ENCODE measurements around the gene PCP2. TPM values are rescaled to one million over a fixed set of nuclear protein-coding genes. Genes with fewer than 3 reads are reported as not detected.

The PCP2 gene
- total RNA-seq, 1 donor from 2014 or later, result not detected

GRCh38 chr19:7629347-7630054 lies 4.0 kb downstream of the PCP2 start, which contains the start of the genes PET100 and XAB2:
Gene PET100 (plus strand): TSS chr19:7629793. CDS start chr19:7629834, 41 bp downstream.
Gene XAB2 (minus strand): TSS chr19:7629545. CDS start chr19:7629527, 18 bp downstream.
- Histone ChIP-seq H3K9ac (ENCODE audit: low read depth in 1 of 3, low read length in 3 of 3) (peak within 1 kb of the TSS; percentile 96 to 99 (median 96)), H3K4me1 (ENCODE audit: control insufficient read depth in 3 of 3, insufficient read depth in 3 of 3, low read length in 3 of 3) (peaks cover 26 to 37% (median 26%) of the 10 kb centered on the region in 3 donors), H3K27ac (ENCODE audit: low read depth, low read length) (peak within 1 kb of the TSS; percentile 90), H3K36me3 (ENCODE audit: control insufficient read depth in 3 of 3, insufficient read depth in 3 of 3, low read length in 3 of 3) (peaks cover 18 to 27% (median 18%) of the 10 kb centered on the region in 3 donors), H3K9me3 (ENCODE audit: control insufficient read depth in 3 of 3, low read length in 3 of 3) (no peaks in the 10 kb centered on the region), H3K27me3 (ENCODE audit: control insufficient read depth in 3 of 3, insufficient read depth in 3 of 3, low read length in 3 of 3) (peaks cover 0 to under 1% (median 0%) of the 10 kb centered on the region in 3 donors), H3K4me3 (ENCODE audit: low read length in 3 of 3) (peak within 1 kb of the TSS; percentile 95 to 100 (median 99))

- H3K27me3 ChIP-seq (ENCODE audit: control insufficient read depth in 3 of 3, insufficient read depth in 3 of 3, low read length in 3 of 3), result no peaks in the 10 kb centered on the region
- H3K36me3 ChIP-seq (ENCODE audit: control insufficient read depth in 3 of 3, insufficient read depth in 3 of 3, low read length in 3 of 3), result peaks cover 21 to 32% (median 21%) of the 10 kb centered on the region in 3 donors
- H3K9me3 ChIP-seq (ENCODE audit: control insufficient read depth in 3 of 3, low read length in 3 of 3), result no peaks in the 10 kb centered on the region
- peaks cover 26 to 37% (median 26%) of the 10 kb centered on the region in 3 donors for H3K4me1 ChIP-seq (ENCODE audit: control insufficient read depth in 3 of 3, insufficient read depth in 3 of 3, low read length in 3 of 3)
- peak overlapping the region; percentile 96 to 99 (median 96) for H3K9ac ChIP-seq (ENCODE audit: low read depth in 1 of 3, low read length in 3 of 3)
- peak overlapping the region; percentile 90 for H3K27ac ChIP-seq (ENCODE audit: low read depth, low read length)
- peak overlapping the region; percentile 95 to 100 (median 99) for H3K4me3 ChIP-seq (ENCODE audit: low read length in 3 of 3)
Measured at GRCh38 chr19:7628589-7629311, 4.8 kb downstream of the PCP2 start.

GRCh38 chr19:7627166-7627565 lies 6.4 kb downstream of the PCP2 start:
- Histone ChIP-seq H3K36me3 (ENCODE audit: control insufficient read depth in 3 of 3, insufficient read depth in 3 of 3, low read length in 3 of 3) (peaks cover 32 to 46% (median 33%) of the 10 kb centered on the region in 3 donors), H3K9me3 (ENCODE audit: control insufficient read depth in 3 of 3, low read length in 3 of 3) (no peaks in the 10 kb centered on the region), H3K9ac (ENCODE audit: low read depth in 1 of 3, low read length in 3 of 3) (no peak overlapping the region), H3K27me3 (ENCODE audit: control insufficient read depth in 3 of 3, insufficient read depth in 3 of 3, low read length in 3 of 3) (no peaks in the 10 kb centered on the region), H3K4me1 (ENCODE audit: control insufficient read depth in 3 of 3, insufficient read depth in 3 of 3, low read length in 3 of 3) (peaks cover 26 to 37% (median 26%) of the 10 kb centered on the region in 3 donors), H3K4me3 (ENCODE audit: low read length in 3 of 3) (no peak overlapping the region), H3K27ac (ENCODE audit: low read depth, low read length) (no peak overlapping the region)

GRCh38 chr19:7625763-7626372 lies 7.7 kb downstream of the PCP2 start:
- no peak overlapping the region for H3K4me3 ChIP-seq (ENCODE audit: low read length in 3 of 3)
- no peak overlapping the region for H3K9ac ChIP-seq (ENCODE audit: low read depth in 1 of 3, low read length in 3 of 3)
- no peaks in the 10 kb centered on the region for H3K27me3 ChIP-seq (ENCODE audit: control insufficient read depth in 3 of 3, insufficient read depth in 3 of 3, low read length in 3 of 3)
- peaks cover 25 to 34% (median 26%) of the 10 kb centered on the region in 3 donors for H3K4me1 ChIP-seq (ENCODE audit: control insufficient read depth in 3 of 3, insufficient read depth in 3 of 3, low read length in 3 of 3)
- H3K9me3 ChIP-seq (ENCODE audit: control insufficient read depth in 3 of 3, low read length in 3 of 3), result no peaks in the 10 kb centered on the region
- H3K36me3 ChIP-seq (ENCODE audit: control insufficient read depth in 3 of 3, insufficient read depth in 3 of 3, low read length in 3 of 3), result peaks cover 38 to 58% (median 43%) of the 10 kb centered on the region in 3 donors
- no peak overlapping the region for H3K27ac ChIP-seq (ENCODE audit: low read depth, low read length)

GRCh38 chr19:7624810-7625209 lies 8.7 kb downstream of the PCP2 start:
- no peak overlapping the region for H3K4me3 ChIP-seq (ENCODE audit: low read length in 3 of 3)
- peaks cover 15 to 24% (median 16%) of the 10 kb centered on the region in 3 donors for H3K4me1 ChIP-seq (ENCODE audit: control insufficient read depth in 3 of 3, insufficient read depth in 3 of 3, low read length in 3 of 3)
- H3K9me3 ChIP-seq (ENCODE audit: control insufficient read depth in 3 of 3, low read length in 3 of 3), result no peaks in the 10 kb centered on the region
- H3K9ac ChIP-seq (ENCODE audit: low read depth in 1 of 3, low read length in 3 of 3), result no peak overlapping the region
- H3K27ac ChIP-seq (ENCODE audit: low read depth, low read length), result no peak overlapping the region
- no peaks in the 10 kb centered on the region for H3K27me3 ChIP-seq (ENCODE audit: control insufficient read depth in 3 of 3, insufficient read depth in 3 of 3, low read length in 3 of 3)
- peaks cover 47 to 68% (median 51%) of the 10 kb centered on the region in 3 donors for H3K36me3 ChIP-seq (ENCODE audit: control insufficient read depth in 3 of 3, insufficient read depth in 3 of 3, low read length in 3 of 3)

- H3K9me3 ChIP-seq (ENCODE audit: control insufficient read depth in 3 of 3, low read length in 3 of 3), result no peaks in the 10 kb centered on the region
- H3K36me3 ChIP-seq (ENCODE audit: control insufficient read depth in 3 of 3, insufficient read depth in 3 of 3, low read length in 3 of 3), result peaks cover 50 to 71% (median 53%) of the 10 kb centered on the region in 3 donors
- no peak overlapping the region for H3K27ac ChIP-seq (ENCODE audit: low read depth, low read length)
- H3K9ac ChIP-seq (ENCODE audit: low read depth in 1 of 3, low read length in 3 of 3), result no peak overlapping the region
- no peaks in the 10 kb centered on the region for H3K27me3 ChIP-seq (ENCODE audit: control insufficient read depth in 3 of 3, insufficient read depth in 3 of 3, low read length in 3 of 3)
- H3K4me3 ChIP-seq (ENCODE audit: low read length in 3 of 3), result no peak overlapping the region
- H3K4me1 ChIP-seq (ENCODE audit: control insufficient read depth in 3 of 3, insufficient read depth in 3 of 3, low read length in 3 of 3), result peaks cover 17 to 22% (median 19%) of the 10 kb centered on the region in 3 donors
Measured at GRCh38 chr19:7623725-7624603, 9.6 kb downstream of the PCP2 start.

GRCh38 chr19:7622933-7623685 lies 10.4 kb downstream of the PCP2 start:
- H3K4me3 ChIP-seq (ENCODE audit: low read length in 3 of 3), result no peak overlapping the region
- no peaks in the 10 kb centered on the region for H3K9me3 ChIP-seq (ENCODE audit: control insufficient read depth in 3 of 3, low read length in 3 of 3)
- peaks cover 16 to 20% (median 19%) of the 10 kb centered on the region in 3 donors for H3K4me1 ChIP-seq (ENCODE audit: control insufficient read depth in 3 of 3, insufficient read depth in 3 of 3, low read length in 3 of 3)
- peaks cover 50 to 71% (median 53%) of the 10 kb centered on the region in 3 donors for H3K36me3 ChIP-seq (ENCODE audit: control insufficient read depth in 3 of 3, insufficient read depth in 3 of 3, low read length in 3 of 3)
- no peaks in the 10 kb centered on the region for H3K27me3 ChIP-seq (ENCODE audit: control insufficient read depth in 3 of 3, insufficient read depth in 3 of 3, low read length in 3 of 3)
- H3K27ac ChIP-seq (ENCODE audit: low read depth, low read length), result no peak overlapping the region
- H3K9ac ChIP-seq (ENCODE audit: low read depth in 1 of 3, low read length in 3 of 3), result no peak overlapping the region

GRCh38 chr19:7620442-7621412 lies 12.8 kb downstream of the PCP2 start:
- Histone ChIP-seq H3K27me3 (ENCODE audit: control insufficient read depth in 3 of 3, insufficient read depth in 3 of 3, low read length in 3 of 3) (no peaks in the 10 kb centered on the region), H3K4me3 (ENCODE audit: low read length in 3 of 3) (no peak overlapping the region), H3K9me3 (ENCODE audit: control insufficient read depth in 3 of 3, low read length in 3 of 3) (no peaks in the 10 kb centered on the region), H3K9ac (ENCODE audit: low read depth in 1 of 3, low read length in 3 of 3) (no peak overlapping the region), H3K4me1 (ENCODE audit: control insufficient read depth in 3 of 3, insufficient read depth in 3 of 3, low read length in 3 of 3) (peaks cover 10 to 15% (median 11%) of the 10 kb centered on the region in 3 donors), H3K27ac (ENCODE audit: low read depth, low read length) (no peak overlapping the region), H3K36me3 (ENCODE audit: control insufficient read depth in 3 of 3, insufficient read depth in 3 of 3, low read length in 3 of 3) (peaks cover 40 to 53% (median 44%) of the 10 kb centered on the region in 3 donors)
